NT2/D1 (cell line): Measurements from ENCODE around the gene ERBB4.

Experiments
- SUZ12 ChIP-seq: IDR thresholded peaks from 2 replicates; pipeline ENCODE4 v1.6.1; 2011; ENCODE audit not compliant: insufficient read length, insufficient read depth; ENCODE audit errors: extremely low read depth
- YY1 ChIP-seq: IDR thresholded peaks from 2 replicates; pipeline ENCODE4 v1.6.1; 2011; ENCODE audit not compliant: insufficient read length, insufficient read depth
- ZNF274 ChIP-seq: IDR thresholded peaks from 2 replicates; pipeline ENCODE4 v1.6.1; 2011; ENCODE audit warnings: mild to moderate bottlenecking, low read depth, low read length

DNA sequence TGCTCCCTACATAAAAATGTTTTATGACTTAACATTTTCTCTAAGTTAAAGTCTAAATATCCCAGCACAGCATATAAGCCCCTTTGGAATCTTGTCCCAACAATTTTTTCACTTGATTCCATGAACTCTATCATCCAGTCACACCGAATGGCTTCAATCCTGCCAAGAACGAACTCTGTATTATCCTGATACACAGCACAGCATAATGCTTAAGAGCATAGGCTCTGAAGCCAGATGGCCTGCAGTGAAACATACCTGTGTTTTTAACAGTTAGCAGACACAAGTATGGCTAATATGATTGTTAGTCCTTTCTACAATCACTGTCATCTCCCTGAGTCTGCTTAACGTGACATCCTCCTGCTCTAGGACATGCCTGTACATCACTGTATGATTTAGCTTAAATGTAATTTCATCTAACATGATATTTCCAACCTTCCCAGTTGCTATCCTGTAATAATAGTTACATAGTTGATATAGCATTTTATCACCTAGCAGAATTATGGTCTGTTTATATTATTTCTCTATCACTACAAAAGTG lies 669.5 kb downstream of the ERBB4 start:
- TF ChIP-seq SUZ12 = no peak
- TF ChIP-seq YY1 = no peak
- TF ChIP-seq ZNF274 = no peak
